HG03280 (cell line): Measurements from ENCODE around the gene ZC3H13.

Experiments used
- ATAC-seq: cut with Tn5 transposase; IDR thresholded peaks from one replicate; pipeline ENCODE4 v1.9.1; 2021; ENCODE audit warnings: mild to moderate bottlenecking, moderate library complexity; ENCODE audit not compliant: unreplicated experiment

Gene ZC3H13

GRCh38 chr13:45949161-45949560, 103.4 kb downstream of the ZC3H13 start:
- no peak for ATAC-seq

- ATAC-seq: no peak
Measured at GRCh38 chr13:45943965-45944364, 108.6 kb downstream of the ZC3H13 start.

- ATAC-seq: no peak
Measured at GRCh38 chr13:45943120-45943519, 109.4 kb downstream of the ZC3H13 start.

- no peak for ATAC-seq
Measured at GRCh38 chr13:45941261-45941660, 111.3 kb downstream of the ZC3H13 start.

GRCh38 chr13:45940061-45940460, 112.5 kb downstream of the ZC3H13 start:
- ATAC-seq: no peak

- no peak for ATAC-seq
Measured at GRCh38 chr13:45936621-45937020, 115.9 kb downstream of the ZC3H13 start.

GRCh38 chr13:45934283-45934682, 118.3 kb downstream of the ZC3H13 start:
- ATAC-seq: no peak

- ATAC-seq: no peak
Measured at GRCh38 chr13:45933203-45933908, 119.2 kb downstream of the ZC3H13 start.

- ATAC-seq: no peak
Measured at GRCh38 chr13:45932676-45933075, 119.9 kb downstream of the ZC3H13 start.

- no peak for ATAC-seq
Measured at GRCh38 chr13:45932172-45932571, 120.4 kb downstream of the ZC3H13 start.

GRCh38 chr13:45931211-45931610, 121.3 kb downstream of the ZC3H13 start:
- ATAC-seq: no peak

GRCh38 chr13:45930177-45930576, 122.4 kb downstream of the ZC3H13 start:
- ATAC-seq: no peak

GRCh38 chr13:45928843-45929242, 123.7 kb downstream of the ZC3H13 start:
- no peak for ATAC-seq

- ATAC-seq: no peak
Measured at GRCh38 chr13:45928176-45928575, 124.4 kb downstream of the ZC3H13 start.

GRCh38 chr13:45926741-45927140, 125.8 kb downstream of the ZC3H13 start:
- no peak for ATAC-seq

GRCh38 chr13:45925151-45925550, 127.4 kb downstream of the ZC3H13 start:
- no peak for ATAC-seq

GRCh38 chr13:45921162-45921736, 131.3 kb downstream of the ZC3H13 start:
- no peak for ATAC-seq

GRCh38 chr13:45918597-45918996, 133.9 kb downstream of the ZC3H13 start:
- ATAC-seq: no peak

- ATAC-seq: no peak
Measured at GRCh38 chr13:45917019-45917418, 135.5 kb downstream of the ZC3H13 start.

- ATAC-seq: no peak
Measured at GRCh38 chr13:45915686-45916439, 136.7 kb downstream of the ZC3H13 start.

- no peak for ATAC-seq
Measured at GRCh38 chr13:45909673-45910072, 142.9 kb downstream of the ZC3H13 start.

- ATAC-seq: no peak
Measured at GRCh38 chr13:45909089-45909488, 143.5 kb downstream of the ZC3H13 start.
